ENCODE data around the gene SNRNP25. TPM values are rescaled to one million over a fixed set of nuclear protein-coding genes. Genes with fewer than 3 reads are reported as not detected.

SNRNP25 gene
- total and polyA plus RNA-seq, 9 of the 15 experiments (the other 6 are each of a cell fraction or from before 2014, with no cell fraction given), result 59.0 to 176 (median 108) TPM

DNA sequence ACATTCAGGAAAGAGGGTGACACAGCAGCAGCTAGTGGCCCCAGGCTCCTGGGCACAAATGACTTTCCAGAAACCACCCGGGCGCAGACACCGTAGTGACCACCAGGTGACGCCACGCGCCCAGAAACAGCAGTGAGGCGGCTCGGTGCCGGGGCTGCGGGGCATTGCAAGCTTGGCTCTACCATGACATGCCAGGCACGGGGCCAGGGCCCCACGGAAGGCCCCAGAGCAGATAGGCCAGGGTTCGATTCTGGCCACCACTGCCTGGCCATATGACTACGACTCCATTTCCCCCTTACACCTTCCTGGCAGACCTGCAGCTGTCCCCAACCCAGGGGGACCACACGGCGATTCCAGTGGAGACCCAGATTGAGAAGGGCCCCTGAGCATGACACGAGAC lies 12.1 kb downstream of the SNRNP25 start (continued):
- TF ChIP-seq ZNF395 (CRISPR knock-in tag; IDR thresholded peaks at IDR 0.05) (no peak; the same call in 1 of the 2 replicates), HDAC8 (tag; IDR thresholded peaks at IDR 0.05) (0 out of 2 replicates have a peak, but pooled peaks have one; percentile 30), SAFB2 (IDR thresholded peaks at IDR 0.05; ENCODE audit: borderline replicate concordance, low read depth, low read length, severe bottlenecking) (no peak), TCF7L2 (IDR thresholded peaks at IDR 0.05; ENCODE audit: low read depth, low read length) (no peak), RCOR1 (IDR thresholded peaks at IDR 0.05; ENCODE audit: borderline replicate concordance in 1 of 2, low read depth in 2 of 2, low read length in 2 of 2) (0 out of 4 replicates have a peak, but pooled peaks of 1 of the 2 experiments have one; percentile 29), MEF2A (IDR thresholded peaks at IDR 0.05; ENCODE audit: control insufficient read depth, low read depth, low read length) (no peak), ZNF398 (CRISPR knock-in tag; IDR thresholded peaks at IDR 0.05) (no peak), ZNF197 (CRISPR knock-in tag; IDR thresholded peaks at IDR 0.05; ENCODE audit: low read depth) (no peak), BMI1 (IDR thresholded peaks at IDR 0.05; ENCODE audit: low read length) (no peak), GTF2B (IDR thresholded peaks at IDR 0.05; ENCODE audit: extremely low read depth, insufficient read length) (no peak), BHLHE40 (IDR thresholded peaks at IDR 0.05; ENCODE audit: low read length) (peak; percentile 18; the same call in 1 of the 2 replicates), ZNF696 (CRISPR knock-in tag; conservative IDR thresholded peaks at IDR 0.05) (no peak), MYBL2 (IDR thresholded peaks at IDR 0.05; ENCODE audit: low read depth) (no peak), MYBL2 (CRISPR knock-in tag; IDR thresholded peaks at IDR 0.05; ENCODE audit: borderline replicate concordance) (no peak), NCOA6 (IDR thresholded peaks at IDR 0.05) (no peak)
- TF ChIP-seq, protein P1, sequence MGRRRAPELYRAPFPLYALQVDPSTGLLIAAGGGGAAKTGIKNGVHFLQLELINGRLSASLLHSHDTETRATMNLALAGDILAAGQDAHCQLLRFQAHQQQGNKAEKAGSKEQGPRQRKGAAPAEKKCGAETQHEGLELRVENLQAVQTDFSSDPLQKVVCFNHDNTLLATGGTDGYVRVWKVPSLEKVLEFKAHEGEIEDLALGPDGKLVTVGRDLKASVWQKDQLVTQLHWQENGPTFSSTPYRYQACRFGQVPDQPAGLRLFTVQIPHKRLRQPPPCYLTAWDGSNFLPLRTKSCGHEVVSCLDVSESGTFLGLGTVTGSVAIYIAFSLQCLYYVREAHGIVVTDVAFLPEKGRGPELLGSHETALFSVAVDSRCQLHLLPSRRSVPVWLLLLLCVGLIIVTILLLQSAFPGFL (CRISPR knock-in tag; IDR thresholded peaks at IDR 0.05), result 0 out of 2 replicates have a peak, but pooled peaks have one; percentile 29
- TF ChIP-seq, protein P2, sequence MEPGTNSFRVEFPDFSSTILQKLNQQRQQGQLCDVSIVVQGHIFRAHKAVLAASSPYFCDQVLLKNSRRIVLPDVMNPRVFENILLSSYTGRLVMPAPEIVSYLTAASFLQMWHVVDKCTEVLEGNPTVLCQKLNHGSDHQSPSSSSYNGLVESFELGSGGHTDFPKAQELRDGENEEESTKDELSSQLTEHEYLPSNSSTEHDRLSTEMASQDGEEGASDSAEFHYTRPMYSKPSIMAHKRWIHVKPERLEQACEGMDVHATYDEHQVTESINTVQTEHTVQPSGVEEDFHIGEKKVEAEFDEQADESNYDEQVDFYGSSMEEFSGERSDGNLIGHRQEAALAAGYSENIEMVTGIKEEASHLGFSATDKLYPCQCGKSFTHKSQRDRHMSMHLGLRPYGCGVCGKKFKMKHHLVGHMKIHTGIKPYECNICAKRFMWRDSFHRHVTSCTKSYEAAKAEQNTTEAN (CRISPR knock-in tag; IDR thresholded peaks at IDR 0.05), result no peak
- TF ChIP-seq, protein P3, sequence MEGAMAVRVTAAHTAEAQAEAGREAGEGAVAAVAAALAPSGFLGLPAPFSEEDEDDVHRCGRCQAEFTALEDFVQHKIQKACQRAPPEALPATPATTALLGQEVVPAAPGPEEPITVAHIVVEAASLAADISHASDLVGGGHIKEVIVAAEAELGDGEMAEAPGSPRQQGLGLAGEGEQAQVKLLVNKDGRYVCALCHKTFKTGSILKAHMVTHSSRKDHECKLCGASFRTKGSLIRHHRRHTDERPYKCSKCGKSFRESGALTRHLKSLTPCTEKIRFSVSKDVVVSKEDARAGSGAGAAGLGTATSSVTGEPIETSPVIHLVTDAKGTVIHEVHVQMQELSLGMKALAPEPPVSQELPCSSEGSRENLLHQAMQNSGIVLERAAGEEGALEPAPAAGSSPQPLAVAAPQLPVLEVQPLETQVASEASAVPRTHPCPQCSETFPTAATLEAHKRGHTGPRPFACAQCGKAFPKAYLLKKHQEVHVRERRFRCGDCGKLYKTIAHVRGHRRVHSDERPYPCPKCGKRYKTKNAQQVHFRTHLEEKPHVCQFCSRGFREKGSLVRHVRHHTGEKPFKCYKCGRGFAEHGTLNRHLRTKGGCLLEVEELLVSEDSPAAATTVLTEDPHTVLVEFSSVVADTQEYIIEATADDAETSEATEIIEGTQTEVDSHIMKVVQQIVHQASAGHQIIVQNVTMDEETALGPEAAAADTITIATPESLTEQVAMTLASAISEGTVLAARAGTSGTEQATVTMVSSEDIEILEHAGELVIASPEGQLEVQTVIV (CRISPR knock-in tag; IDR thresholded peaks at IDR 0.05; ENCODE audit: borderline replicate concordance), result no peak
